ENCODE results near the gene GRIK4.

DNA sequence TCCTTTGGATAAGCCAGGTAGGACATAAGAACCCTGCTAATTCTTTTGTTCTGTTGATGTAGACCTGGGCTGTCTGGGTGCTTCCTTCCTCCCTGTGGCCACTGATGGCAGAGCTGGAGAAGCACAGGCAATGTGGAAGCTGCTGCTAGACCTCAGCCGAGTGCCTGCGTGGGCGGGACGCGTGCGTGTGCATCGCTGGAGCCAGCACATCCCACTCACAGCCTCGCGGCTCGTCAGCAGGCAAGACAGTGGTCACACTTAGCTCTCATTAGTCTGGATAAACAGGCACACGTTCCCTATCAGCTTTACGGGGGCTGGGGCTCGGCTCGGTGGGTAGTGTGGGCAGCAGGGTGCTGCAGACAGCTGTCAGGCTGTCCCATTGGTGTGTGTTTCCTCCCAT, 155.7 kb downstream of the GRIK4 start:
- TF ChIP-seq, protein P1, sequence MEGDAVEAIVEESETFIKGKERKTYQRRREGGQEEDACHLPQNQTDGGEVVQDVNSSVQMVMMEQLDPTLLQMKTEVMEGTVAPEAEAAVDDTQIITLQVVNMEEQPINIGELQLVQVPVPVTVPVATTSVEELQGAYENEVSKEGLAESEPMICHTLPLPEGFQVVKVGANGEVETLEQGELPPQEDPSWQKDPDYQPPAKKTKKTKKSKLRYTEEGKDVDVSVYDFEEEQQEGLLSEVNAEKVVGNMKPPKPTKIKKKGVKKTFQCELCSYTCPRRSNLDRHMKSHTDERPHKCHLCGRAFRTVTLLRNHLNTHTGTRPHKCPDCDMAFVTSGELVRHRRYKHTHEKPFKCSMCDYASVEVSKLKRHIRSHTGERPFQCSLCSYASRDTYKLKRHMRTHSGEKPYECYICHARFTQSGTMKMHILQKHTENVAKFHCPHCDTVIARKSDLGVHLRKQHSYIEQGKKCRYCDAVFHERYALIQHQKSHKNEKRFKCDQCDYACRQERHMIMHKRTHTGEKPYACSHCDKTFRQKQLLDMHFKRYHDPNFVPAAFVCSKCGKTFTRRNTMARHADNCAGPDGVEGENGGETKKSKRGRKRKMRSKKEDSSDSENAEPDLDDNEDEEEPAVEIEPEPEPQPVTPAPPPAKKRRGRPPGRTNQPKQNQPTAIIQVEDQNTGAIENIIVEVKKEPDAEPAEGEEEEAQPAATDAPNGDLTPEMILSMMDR (conservative IDR thresholded peaks at IDR 0.05 in 1 of 2, IDR thresholded peaks at IDR 0.05 in 1 of 2; ENCODE audit: extremely low read depth in 1 of 2, insufficient read depth in 1 of 2, low read depth in 1 of 2, low read length in 2 of 2) = no peak
- no peak for TF ChIP-seq EZH2 (IDR thresholded peaks at IDR 0.05; ENCODE audit: borderline replicate concordance, low read length)

Measured in mammary epithelial cell (primary cell).